ENCODE measurements around the gene ANAPC5.
"Not testable (repeated sequence)": the region's sequence is repeated elsewhere in the genome, so short reads cannot be mapped to it uniquely, and the experiment has no call there.

The ANAPC5 gene

DNA sequence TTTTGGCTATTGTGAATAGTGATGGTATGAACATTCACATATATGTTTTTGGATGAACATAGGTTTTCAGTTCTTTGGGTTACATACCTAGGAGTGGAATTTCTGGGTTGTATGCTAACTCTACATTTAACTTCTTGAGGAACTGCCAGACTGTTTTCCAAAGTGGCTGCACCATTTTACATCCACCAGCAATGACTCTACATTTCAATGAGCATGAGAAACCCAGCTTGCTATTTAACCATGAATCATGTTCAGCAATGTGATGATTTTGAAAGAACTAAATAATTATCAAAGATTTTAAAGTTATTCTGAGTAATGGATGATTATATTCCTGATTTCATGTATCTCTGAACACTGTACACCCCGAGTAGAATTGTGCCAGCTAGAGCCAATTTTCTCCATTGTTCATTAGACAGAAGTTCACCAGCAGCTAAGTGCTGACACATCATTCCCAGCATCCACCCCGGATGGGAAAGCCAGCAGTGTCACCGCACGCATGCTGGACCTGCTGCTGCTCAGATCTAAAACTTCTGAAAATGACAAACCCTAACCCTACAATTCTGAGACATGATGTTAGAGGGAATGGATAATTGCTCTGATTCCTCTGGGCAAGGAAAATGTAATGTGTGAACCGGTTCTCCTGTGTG lies 13.3 kb upstream of the ANAPC5 start:
- DNase-seq = no peak

DNA sequence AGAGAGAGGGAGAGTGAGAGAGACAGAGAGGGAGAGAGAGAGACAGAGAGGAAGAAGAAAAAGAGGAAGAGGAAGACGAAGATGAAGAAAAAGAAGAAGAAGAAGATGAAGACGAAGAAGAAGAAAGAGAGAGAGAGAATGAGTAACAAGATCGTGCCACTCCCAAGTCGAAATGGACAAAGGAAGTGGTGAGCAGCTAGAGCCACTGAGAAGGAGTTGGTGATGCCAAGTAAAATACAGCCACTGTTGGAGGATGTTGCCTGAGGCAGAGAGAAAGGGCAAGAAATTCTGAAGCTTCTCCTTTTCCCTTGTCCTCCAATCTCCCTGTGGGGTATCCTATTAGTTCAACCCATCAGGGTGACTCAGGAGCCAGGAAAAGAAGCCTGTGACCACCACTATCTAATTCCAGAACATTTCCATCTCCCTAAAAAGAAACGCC lies 12.5 kb upstream of the ANAPC5 start:
- DNase-seq = no peak

DNA sequence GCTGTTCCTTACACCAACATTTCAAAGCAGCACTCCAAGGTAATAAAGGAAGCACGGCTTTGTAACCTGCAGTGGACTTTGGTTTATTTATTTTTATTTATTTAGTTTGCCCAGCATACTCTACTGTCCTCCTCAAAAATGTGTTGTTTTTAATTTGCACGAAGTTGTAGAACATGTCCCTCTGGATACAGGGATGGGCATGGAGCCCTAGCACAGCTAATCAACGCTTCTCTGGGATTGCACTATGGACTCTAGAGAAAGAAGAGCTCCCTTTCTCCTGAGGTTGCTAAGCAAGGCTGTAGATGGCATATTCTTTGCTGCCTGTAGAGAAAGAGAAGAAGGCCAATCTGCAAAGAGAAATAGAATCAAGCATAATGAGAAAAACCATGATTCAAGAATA lies 5.9 kb upstream of the ANAPC5 start:
- no peak for DNase-seq

DNA sequence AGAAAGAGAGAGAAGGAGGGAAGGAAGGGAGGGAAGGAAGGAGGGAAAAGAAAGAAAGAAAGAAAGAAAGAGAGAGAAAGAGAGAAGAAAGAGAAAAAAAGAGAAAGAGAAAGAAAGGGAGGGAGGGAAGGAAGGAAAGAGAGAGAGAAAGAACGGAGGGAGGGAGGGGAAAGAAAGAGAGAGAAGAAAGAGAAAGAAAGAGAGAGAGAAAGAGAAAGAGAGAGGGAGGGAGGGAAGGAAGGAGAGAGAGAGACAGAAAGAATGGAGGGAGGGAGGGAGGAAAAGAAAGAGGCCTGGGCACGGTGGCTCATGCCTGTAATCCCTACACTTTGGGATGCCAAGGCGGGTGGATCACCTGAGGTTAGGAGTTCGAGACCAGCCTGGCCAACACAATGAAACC lies 5.1 kb upstream of the ANAPC5 start:
- DNase-seq = no peak

DNA sequence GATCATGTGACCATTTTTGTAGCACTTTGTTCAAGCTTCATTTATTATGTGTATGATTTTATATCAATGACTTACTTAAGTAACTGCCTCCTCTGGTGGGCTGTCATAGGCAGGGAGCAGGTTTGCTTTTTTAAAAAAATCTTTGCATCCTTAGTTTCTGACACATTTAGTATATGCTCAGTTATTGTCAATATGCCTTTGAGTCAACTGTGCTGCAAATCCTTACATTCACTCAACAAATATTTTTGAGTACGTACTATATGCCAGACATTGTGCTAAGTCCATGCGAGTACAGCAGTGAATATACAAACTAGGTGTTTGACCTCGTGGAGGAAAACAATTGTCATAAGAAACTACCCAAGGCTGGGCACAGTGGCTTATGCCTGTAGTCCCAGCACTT lies 4.4 kb upstream of the ANAPC5 start:
- DNase-seq = no peak

DNA sequence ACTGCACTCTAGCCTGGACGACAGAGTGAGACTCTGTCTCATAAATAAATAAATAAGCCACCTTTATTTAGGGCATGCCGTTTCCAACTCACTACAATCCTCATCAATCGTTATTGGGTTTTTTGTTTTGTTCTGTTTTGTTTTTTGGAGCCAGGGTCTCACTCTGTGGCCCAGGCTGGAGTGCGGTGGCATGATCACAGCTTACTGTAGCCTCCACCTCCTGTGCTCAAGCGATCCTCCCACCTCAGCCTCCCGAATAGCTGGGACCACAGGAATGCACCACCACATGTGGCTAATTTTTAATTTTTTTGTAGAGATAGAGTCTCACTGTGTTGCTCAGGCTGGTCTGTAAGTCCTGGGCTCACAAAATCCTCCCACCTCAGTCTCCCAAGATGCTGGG lies 3.6 kb upstream of the ANAPC5 start:
- no peak for DNase-seq

DNA sequence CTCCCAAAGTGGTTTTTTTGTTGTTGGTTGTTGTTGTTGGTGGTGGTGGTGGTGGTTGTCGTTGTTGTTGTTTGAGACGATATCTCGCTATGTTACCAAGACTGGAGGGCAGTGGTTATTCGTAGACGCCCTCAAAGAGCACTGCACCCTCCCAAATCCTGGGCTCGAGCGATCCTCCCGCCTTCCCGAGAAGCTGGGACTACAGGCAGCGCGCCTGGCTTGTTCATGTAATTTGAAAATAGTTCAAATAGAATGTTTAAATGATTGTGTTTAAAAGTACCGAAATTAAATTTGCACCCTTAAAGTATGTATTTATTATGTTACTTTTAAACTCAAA lies 439 bp upstream of the ANAPC5 start:
- no peak for DNase-seq

DNA sequence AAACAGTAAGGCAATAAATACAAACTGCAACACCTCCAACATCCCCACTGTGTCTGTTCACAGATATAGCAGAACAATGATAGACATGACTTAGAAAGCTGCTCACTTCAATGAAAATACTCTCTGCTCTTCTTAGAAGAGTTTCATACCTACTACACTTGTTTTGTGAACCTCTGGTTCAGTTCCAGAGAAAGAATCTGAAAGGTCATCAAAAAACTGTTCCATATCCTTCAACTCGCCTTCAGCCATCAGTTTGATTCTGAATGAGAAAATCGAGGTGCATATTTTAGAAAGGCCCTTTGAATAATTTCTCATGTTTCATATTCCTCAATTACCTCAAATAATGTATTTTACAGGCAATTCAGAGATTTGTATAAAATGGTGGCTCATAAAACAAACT lies 5.5 kb downstream of the ANAPC5 start:
- no peak for DNase-seq

DNA sequence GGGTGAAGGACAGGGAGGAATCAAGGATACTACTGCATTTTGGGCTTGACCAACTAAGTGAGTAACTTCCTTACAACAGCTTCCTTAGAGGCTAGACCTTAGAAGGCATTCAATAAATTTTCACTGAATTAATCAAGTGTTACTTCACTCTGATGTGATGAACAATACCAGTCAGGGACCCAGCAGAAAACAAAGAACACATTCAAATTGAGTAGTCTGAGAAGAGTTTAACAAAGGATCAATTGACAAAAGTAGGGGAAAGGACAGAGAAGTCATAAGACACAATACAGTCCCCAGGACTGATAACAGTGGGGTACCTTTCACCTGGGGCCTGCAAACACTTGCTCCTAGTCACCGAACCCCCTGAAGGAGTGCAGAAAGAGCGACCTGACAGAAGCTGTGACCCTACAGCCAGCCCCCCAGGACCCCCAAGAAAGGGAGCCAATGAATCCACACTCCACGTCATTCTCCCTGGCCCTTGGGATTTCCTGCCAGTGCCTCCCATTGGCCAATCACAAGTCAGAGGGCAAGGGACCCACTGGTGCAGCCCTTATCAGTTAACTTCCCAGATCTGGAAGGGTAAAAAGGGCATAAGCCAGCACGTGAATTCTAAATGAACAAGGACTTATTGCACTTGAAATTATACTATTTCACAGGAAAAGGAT lies 6.9 kb downstream of the ANAPC5 start:
- no peak for DNase-seq

DNA sequence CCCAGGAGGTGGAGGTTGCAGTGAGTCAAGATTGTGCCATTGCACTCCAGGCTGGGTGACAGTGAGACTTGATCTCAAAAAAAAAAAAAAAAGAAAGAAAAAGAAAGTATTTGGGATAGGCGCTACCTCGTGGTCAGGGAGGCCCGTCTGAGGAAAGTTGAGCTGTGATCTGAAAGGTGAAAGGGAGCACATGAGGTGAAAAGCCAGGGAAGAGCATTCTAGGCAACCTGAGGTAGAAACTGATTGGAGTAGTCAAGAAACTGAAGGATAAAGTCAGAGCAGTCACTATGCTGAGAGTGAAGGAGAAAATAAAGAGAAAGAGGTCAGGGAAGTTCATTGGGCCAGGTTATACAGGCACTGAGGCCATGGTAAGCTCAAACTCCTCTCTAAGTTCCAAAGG lies 7.7 kb downstream of the ANAPC5 start:
- no peak for DNase-seq

DNA sequence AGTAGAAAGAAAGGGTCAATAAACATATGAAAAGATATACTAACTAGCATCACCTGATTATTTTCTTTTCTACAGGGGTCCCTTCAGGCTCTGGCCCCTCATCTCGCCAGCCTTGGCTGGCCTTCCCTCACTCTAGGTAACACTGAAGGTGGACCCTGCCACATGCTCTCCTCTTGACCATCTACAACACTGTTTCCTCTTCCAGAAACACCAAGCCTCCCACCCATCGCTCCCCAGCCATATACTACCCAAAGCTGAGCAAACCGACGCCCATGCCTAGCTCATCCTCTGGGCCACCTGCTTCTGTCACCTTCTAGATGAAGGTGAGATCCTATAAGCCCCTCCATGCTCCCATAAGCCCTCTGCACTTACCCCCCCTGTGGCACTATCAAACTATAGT lies 14.8 kb downstream of the ANAPC5 start:
- DNase-seq = no peak

DNA sequence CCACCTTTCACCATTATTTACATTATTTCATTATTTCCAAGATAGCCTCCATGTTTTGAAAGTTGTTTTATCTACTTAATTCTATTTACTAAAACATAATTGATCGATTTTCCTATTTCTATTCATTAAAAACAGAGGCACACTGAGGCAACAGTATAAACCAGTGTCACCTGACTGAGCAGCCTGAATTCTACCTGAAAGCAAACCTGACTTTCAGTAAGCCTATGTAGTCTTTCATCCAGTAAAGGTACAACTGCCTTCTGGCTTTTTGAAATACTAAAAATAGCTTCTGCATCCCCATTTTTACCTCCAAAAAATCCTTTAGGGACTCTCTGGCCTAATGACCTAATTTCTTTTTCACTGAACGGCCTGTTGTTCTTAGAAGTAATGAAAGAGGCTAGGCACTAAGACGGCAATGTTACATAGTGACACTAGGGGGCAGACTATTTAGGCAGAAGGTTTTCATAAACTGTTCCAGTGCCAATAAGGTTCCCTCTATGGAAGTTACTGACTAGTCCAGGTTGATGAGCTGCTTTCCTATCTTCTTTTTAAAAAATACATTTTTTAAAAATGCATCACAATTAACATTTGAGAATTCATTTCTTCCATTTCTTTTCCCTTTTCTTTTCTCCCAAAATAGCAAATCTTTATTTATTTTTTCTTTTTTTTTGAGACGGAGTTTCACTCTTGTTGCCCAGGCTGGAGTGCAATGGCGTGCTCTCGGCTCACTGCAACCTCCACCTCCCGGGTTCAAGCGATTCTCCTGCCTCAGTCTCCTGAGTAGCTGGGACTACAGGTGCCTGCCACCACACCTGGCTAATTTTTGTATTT lies 17.5 kb downstream of the ANAPC5 start:
- DNase-seq = no peak

DNA sequence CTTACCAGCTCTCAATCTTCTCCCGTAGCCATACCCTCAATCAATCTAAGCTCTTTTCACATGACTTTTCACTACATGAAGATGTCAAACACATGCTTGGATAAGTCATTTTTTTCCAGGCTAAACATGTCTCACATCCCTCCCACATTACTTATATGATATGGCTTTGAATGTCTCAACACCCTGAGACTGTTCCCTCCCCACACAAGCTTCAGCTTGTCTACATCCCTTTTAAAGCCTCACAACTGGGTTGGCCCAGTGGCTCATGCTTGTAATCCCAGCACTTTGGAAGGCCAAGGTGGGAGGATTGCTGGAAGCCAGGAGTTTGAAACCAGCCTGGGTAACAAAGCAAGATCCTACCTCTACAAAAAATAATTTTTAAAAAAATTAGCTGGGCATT lies 18.5 kb downstream of the ANAPC5 start:
- DNase-seq = no peak

DNA sequence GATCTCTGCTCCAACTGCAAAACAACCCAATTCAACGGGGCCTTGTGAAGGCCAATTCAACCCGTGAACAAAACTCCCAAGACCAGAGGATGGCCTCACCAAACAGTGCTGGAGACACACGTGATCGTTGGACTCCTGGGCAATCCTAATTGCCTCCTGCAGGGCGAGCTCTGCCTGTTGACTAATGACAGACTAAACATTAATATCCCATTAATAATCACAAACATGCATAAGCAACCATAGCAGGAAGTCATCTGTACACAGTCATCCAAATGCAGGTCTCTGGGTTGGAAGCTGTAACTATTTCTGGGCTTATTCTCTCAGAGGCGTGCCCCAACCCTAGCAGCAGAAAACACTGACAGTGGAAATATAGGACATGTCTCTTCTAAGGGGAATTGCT lies 21.0 kb downstream of the ANAPC5 start:
- no peak for DNase-seq

DNA sequence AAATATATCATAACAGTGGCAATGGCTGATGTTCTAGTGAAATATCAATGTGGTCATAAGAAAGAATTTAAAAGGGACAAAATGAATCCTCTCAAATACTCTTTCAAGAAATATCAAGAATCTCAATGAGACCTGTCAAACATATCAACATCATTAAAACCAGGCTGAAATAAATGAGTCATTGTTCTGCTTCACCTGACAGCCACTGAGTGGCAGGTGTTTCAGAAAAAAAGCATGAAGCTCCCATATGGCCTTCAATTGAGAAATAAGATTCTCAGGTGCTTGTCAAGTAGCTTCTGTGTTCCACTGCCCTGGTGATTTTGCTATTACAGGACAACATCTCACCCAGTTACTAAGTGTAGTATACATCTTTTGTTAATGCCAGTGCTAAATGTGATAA lies 21.5 kb downstream of the ANAPC5 start:
- no peak for DNase-seq

DNA sequence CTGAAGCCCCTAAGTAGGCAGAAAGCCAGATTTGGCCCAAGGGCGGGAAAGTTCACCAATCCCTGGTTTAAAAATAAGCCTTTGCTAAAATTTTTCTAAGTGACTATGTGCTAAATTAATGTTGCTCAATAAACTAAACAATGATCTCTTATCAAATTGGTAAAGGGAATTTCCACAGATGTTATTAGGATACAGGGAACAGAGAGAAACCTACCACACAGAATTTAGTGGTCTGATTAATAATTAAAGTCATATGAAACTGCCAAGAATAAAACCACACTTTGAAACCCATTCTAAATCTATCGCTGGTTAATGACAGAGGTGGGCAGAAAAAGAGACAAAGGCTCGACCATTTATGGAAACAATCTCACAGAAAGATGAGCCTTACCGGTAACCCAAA lies 22.0 kb downstream of the ANAPC5 start:
- DNase-seq = no peak

DNA sequence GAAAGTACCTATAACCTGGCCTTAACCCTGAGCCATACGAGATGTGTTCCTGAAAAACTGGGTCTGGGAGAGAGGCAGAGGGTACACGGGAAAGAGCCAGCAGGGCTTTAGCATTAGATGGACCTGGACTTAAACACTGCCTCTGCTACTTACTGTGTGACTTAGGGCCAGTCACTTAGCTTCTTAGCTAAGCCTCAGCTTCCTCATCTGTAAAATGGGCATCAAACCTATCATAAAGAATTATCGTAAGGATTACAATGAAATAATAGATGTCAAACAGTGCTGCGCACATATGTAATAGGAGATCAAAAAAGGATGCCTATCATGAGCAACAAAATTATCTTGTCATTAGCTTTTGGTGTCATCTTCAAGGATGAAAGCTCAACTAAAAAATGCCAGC lies 23.6 kb downstream of the ANAPC5 start:
- no peak for DNase-seq

DNA sequence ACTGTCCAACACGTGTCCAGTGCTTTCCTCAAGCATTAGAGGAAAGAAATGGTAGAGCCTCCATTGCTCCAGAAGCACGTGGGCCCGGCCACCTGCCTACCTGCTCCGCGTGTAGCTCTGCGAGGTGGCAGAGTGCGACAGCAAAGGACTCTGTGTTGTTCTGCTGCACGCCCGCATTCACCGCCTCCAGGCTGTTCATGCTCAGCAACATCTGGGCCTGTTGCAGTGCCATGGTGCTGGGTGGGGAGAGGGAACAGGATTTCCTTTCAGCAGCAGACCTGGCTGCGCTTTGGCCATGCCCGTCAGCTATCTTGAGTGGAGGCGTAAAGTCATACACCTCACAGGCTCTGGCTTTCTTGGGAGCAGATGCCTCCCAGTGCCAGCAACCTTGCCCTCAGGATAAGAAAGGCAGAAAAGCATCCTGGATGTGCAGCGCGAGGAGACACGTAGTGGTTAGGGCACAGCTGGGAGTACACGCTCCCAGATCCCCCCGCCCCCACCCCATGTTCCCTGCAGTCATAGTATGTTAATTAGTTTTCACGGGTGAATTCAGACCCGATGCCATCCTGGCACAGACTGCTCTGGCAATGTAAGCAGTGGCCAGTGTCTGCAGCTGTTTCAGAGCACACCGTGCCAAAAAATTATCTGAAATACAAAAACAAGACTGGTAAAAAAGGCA lies 25.1 kb downstream of the ANAPC5 start:
- no peak for DNase-seq

DNA sequence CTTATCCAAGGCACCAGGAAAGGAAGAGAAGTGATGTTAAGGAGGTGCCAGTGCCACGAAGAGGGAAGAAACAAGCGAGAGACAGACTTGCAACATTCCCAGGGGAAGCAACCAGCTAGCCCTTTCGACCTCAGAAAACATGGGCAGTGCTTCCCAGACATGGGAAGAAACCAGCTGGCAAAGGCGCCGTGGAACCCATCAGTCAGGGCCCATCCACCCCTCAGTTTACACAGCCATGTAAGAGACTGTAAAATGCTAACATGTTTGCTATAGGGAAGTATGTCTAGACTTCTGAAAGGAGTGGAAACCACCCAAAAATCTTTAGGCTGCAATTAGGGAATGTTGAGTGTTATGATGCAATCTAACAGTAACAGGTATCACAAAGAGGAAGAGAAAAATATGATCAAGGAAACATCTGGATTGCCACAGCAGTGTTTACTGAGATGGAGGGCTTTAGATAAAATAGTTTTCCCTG lies 26.3 kb downstream of the ANAPC5 start:
- DNase-seq = no peak

DNA sequence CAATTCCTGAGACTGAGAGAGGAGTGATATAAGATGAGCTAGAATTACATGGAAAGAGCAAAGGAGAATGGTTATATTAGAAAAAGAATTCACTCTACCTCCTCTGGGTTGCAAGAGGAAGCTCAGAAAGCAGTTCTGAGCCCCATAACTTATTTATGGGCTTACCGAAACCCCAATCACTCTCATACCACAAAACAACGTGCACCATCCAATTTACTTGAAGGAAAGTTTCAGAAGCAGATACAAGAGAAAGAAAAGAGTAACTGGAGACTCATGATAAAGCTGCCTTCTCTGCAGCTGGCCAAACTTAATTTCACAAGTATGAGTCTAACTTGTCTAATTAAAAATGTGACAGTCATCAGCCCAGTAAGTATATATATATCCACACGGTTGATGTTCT lies 28.3 kb downstream of the ANAPC5 start:
- no peak for DNase-seq

DNA sequence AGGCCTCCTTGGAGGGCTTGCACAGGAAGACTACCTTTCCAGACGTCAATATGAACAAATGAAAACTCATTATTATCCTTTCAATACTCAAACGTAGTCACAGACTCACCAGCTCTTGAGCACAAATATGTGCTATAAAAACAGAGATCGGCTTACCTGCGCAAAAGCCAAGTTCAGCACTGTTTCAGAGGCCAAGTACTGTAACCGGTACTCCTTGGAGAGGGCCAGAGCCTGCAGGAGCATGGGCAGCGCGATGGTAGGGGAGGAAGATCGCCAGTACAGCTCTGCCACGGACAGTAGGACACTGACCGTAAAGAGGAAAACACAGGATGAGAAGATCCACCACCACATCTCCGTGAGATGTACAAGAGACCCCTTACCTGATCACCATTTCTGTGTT lies 34.1 kb downstream of the ANAPC5 start:
- DNase-seq = no peak

DNA sequence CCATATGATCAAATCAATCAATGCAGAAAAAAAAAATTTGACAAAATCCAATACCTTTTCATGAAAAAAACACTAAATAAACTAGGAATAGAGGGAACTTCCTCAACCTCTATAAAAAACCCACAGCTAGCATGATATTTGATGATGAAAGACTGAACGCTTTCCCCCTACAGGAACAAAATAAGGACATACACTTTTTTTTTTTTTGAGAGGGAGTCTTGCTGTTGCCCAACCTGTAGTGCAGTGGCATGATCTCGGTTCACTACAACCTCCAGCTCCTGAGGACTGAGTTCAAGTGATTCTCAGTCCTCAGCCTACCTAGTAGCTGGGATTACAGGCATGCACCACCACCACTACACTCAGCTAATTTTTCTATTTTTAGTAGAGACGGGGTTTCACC lies 37.8 kb downstream of the ANAPC5 start:
- no peak for DNase-seq

DNA sequence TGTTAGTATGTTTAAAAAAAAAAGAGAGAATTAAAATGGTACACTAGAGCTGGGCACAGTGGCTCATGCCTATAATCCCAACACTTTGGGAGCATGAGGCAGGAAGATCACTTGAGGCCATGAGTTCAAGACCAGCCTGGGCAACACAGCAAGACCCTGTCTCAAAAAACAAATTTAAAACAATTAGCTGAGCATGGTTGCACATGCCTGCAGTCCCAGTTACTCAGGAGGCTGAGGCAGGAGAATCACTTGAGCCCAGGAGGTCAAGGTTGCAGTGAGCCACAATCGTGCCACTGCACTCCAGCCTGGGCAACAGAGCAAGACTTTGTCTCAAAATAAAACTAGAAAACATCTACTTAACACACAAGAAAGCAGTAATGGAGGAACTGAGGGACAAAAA lies 42.0 kb downstream of the ANAPC5 start:
- not testable (repeated sequence) for DNase-seq

DNA sequence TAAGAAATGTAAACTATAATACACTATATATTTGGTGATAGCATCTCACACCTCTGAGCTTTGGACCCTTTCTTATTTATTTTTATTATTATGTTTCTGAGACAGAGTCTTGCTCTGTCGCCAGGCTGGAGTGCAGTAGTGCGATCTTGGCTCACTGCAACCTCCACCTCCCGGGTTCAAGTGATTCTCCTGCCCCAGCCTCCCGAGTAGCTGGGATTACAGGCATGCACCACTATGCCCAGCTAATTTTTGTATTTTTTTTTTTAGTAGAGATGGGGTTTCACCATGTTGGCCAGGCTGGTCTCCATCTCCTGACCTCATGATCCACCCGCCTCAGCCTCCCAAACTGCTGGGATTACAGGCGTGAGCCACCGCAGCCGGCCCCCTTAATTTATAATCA lies 44.8 kb downstream of the ANAPC5 start:
- not testable (repeated sequence) for DNase-seq

Measured in activated CD4-positive, alpha-beta T cell treated with anti-CD3 and anti-CD28 coated beads for 1 hour (primary cell).